GM23338 (cell line): ENCODE results near the gene NOX5.

Source experiments
- POLR2AphosphoS5 ChIP-seq: IDR thresholded peaks from 2 replicates; pipeline ENCODE4 v1.6.1; 2016; ENCODE audit warnings: antibody characterized with exemption, low read depth
- REST ChIP-seq: IDR thresholded peaks from one replicate; pipeline ENCODE4 v1.6.1; 2018; ENCODE audit warnings: antibody characterized with exemption; ENCODE audit not compliant: unreplicated experiment
- ZNF462 ChIP-seq: fragments of 250-450 bp; sonication (Bioruptor Pico); IDR thresholded peaks from 2 replicates; pipeline ENCODE4 v1.5.0; 2020; ENCODE audit warnings: mild to moderate bottlenecking, moderate library complexity
- TF ChIP-seq, protein P1 (sequence below), 2 experiments: fragments of 200-600 bp in 1 of 2; sonication (generic) in 1 of 2; conservative IDR thresholded peaks; 2 replicates each; pipeline versions ENCODE4 v1.5.1 to v1.6.1; 2016 to 2017; ENCODE audit warnings: antibody characterized with exemption in 2 of 2, low read depth in 2 of 2, mild to moderate bottlenecking in 2 of 2, moderate library complexity in 1 of 2

GRCh38 chr15:68983961-68984481, 30.5 kb upstream of the NOX5 start:
- no peak for TF ChIP-seq REST
- TF ChIP-seq POLR2AphosphoS5 = no peak
- TF ChIP-seq, protein P1, sequence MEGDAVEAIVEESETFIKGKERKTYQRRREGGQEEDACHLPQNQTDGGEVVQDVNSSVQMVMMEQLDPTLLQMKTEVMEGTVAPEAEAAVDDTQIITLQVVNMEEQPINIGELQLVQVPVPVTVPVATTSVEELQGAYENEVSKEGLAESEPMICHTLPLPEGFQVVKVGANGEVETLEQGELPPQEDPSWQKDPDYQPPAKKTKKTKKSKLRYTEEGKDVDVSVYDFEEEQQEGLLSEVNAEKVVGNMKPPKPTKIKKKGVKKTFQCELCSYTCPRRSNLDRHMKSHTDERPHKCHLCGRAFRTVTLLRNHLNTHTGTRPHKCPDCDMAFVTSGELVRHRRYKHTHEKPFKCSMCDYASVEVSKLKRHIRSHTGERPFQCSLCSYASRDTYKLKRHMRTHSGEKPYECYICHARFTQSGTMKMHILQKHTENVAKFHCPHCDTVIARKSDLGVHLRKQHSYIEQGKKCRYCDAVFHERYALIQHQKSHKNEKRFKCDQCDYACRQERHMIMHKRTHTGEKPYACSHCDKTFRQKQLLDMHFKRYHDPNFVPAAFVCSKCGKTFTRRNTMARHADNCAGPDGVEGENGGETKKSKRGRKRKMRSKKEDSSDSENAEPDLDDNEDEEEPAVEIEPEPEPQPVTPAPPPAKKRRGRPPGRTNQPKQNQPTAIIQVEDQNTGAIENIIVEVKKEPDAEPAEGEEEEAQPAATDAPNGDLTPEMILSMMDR (conservative IDR thresholded peaks at IDR 0.05; ENCODE audit: low read depth in 2 of 2) = no peak
- TF ChIP-seq ZNF462 (CRISPR knock-in tag) = no peak
